Activated CD4-positive, alpha-beta T cell treated with anti-CD3 and anti-CD28 coated beads, Interleukin-2, amount 10 ng/mL, durations not matched to agents 7 days and 5 days (primary cell): Measurements from ENCODE around the gene HES6. TPM values are rescaled to one million over a fixed set of nuclear protein-coding genes. Genes with fewer than 3 reads are reported as not detected.

Source experiments
- CTCF ChIA-PET: fragments of 350-600 bp; sonication (Branson Sonifier 250); formaldehyde crosslinking; loops from one replicate; lab custom pipeline; 2021; ENCODE audit warnings: antibody characterized with exemption; lab: Charles Lee
- POLR2A ChIA-PET: fragments of 350-600 bp; sonication (Branson Sonifier 250); formaldehyde crosslinking; loops from one replicate; lab custom pipeline; 2021; ENCODE audit warnings: antibody characterized with exemption; lab: Charles Lee
- DNase-seq: peaks from one replicate; pipeline ENCODE4 v3.0.0-alpha.2; 2020
- H3K27ac Mint-ChIP-seq: one replicate; pipeline ENCODE4 v1.8.0; 2021; ENCODE audit warnings: mild to moderate bottlenecking, moderate library complexity, mixed read lengths
- H3K27me3 Mint-ChIP-seq: one replicate; pipeline ENCODE4 v1.8.0; 2021; ENCODE audit warnings: mixed read lengths
- H3K36me3 Mint-ChIP-seq: one replicate; pipeline ENCODE4 v1.8.0; 2021; ENCODE audit warnings: low read depth, mixed read lengths
- H3K4me1 Mint-ChIP-seq: one replicate; pipeline ENCODE4 v1.8.0; 2021; ENCODE audit warnings: mixed read lengths
- H3K4me3 Mint-ChIP-seq: one replicate; pipeline ENCODE4 v1.8.0; 2021; ENCODE audit warnings: mild to moderate bottlenecking, moderate library complexity, mixed read lengths
- H3K9me3 Mint-ChIP-seq: one replicate; pipeline ENCODE4 v1.8.0; 2021; ENCODE audit warnings: mixed read lengths
- total RNA-seq, 2 experiments: library from RNA; stranded (reverse); gene quantifications; one replicate each; pipeline ENCODE4 v1.2.3, GENCODE V29; 2021

HES6 gene
- total RNA-seq, 2 experiments from 2014 or later, result 1.8 to 3.2 TPM

DNA sequence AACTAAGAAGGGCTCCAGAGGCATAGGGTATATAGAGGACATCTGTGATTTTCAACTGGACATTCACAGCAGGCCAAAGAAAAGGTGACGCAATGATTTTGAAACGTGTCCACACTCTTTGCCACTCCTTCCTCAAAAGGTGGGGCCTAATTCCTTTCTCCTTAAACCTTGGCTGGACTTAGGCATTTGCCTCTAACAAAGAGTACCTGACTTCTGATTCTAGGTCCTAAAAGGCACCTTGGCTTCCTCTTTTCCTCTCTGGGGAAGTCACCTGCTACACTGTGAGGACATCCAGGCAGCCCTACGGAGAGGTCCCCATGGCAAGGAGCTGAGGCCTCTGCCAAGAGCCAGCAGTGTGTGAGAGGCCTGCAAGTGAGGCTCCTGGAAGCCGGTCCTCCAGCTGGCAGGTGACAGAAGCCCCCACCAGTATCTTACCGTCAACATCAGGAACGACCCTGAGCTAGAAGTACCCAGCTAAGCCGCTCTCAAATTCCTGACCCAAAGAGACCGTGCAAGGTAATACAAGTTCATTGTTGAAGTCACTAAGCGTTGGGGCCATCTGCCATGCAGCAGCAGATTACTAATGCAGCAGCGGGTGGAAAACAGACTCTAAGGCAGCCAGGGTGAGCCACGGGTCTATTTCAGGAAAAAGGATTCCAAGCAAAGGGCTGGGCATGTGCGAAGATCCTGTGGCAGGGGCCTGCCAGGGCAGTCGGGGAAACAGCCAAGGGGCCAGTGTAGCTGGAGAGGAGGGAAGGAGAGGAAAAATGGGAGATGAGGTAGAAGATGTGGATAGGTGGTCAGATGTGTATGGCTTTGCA lies 7.4 kb upstream of the HES6 start:
- no peak for DNase-seq
- Mint-ChIP-seq H3K4me1 (no peaks in the 10 kb centered on the region), H3K4me3 (no peak overlapping the region), H3K27me3 (no peaks in the 10 kb centered on the region), H3K9me3 (no peaks in the 10 kb centered on the region), H3K27ac (no peak overlapping the region), H3K36me3 (peaks cover 9% of the 10 kb centered on the region)
- ChIA-PET POLR2A (no interaction called here), CTCF (interaction anchor here (1.1 to 1.4 kb wide), 3 partner anchors 8 to 32 kb away, joined by 3 to 4 read pairs (median 3); no protein-coding TSS in a partner anchor)

DNA sequence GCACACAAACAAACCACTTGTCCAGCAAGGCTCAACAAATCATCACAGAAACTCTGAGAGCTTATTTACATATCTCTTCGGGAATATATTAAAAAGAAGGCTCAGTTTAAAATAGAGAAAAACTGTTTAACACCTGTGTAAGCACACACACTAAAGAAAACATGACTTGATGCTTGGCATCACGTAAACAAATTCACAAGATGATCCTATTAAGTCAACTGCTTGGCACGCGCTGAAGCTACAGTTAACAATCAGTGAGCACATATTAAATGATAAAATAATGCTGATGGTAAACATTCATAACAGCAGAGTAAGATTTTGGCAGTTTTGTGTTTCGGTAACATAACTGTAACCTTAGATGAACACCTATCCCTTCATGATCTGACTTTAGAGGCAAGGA lies 4.3 kb upstream of the HES6 start:
- no peak for DNase-seq
- POLR2A ChIA-PET, result no interaction called here
- Mint-ChIP-seq H3K9me3 (no peaks in the 10 kb centered on the region), H3K27me3 (peaks cover 12% of the 10 kb centered on the region), H3K4me1 (peaks cover 6% of the 10 kb centered on the region), H3K27ac (no peak overlapping the region), H3K4me3 (no peak overlapping the region), H3K36me3 (peaks cover 7% of the 10 kb centered on the region)
- CTCF ChIA-PET, result no interaction called here

DNA sequence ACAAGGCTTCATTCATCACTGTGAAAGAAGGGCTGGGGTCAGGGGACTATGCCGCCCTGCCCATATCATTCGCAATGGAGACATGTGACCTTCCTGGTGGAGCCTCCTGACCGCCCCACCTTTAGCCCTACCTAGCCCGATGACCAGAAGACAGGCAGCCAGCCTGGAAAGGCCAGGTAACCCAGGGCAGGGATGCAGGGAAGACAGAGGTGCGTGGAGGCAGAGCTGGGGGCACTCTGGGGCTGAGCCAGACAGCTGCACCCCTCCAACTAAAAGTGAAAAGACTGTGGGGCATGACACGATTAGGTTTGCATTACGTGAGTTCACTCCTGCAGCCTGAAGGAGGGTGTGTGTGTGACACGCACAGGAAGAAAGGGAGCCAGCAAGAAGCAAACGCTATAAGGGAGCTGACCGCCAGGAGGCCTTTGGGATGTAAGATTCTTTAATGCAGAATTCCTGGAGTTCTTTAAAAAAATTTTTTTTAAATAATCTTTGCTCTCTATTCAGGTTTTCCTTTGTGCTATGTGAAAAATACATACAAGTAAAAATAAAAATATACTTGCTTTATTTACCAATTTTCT lies 3.7 kb upstream of the HES6 start:
- Mint-ChIP-seq H3K36me3 (peaks cover 7% of the 10 kb centered on the region), H3K4me3 (no peak overlapping the region), H3K27ac (no peak overlapping the region), H3K4me1 (peaks cover 6% of the 10 kb centered on the region), H3K9me3 (no peaks in the 10 kb centered on the region), H3K27me3 (peaks cover 12% of the 10 kb centered on the region)
- DNase-seq, result no peak
- CTCF ChIA-PET, result no interaction called here
- POLR2A ChIA-PET, result no interaction called here

DNA sequence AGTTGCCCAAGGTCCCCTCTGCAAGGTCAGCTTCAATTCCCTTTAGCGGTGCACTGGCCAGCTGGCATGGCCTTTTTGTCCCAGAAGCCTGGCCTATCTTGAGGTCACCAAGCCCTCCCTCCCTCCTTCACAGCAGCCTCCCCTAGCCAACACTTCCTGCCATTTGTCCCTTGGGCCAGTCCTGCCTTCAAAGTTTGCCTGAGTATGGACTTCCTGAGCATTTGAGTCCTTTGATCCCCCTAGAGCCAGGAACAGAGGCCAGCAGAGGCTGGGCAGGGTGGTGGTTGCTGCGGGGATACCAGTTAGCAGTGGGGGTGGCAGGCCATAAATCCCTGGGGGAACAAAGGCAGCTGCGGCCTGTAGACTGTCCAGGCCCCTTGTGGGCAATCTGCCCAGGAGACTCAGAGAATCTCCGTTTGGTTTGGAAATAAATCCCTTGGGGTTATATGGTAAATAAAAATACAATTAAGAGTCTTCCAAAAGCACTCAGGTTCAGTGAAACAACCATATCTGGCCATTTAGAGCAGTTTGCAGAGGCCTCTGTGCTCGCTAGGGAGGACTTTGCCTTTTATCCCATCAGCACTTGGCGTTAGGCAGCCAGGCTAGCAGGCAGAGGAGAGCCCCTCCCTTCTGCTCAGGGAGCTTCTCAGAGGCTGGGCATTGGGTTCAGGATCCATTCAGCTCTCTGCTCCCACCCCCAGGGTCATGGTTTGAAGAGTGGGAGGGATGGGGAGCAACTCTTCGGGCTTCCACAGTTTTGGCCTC lies 3.1 kb upstream of the HES6 start:
- ChIA-PET POLR2A (no interaction called here), CTCF (no interaction called here)
- Mint-ChIP-seq H3K27me3 (peaks cover 18% of the 10 kb centered on the region), H3K4me3 (no peak overlapping the region), H3K27ac (no peak overlapping the region), H3K9me3 (no peaks in the 10 kb centered on the region), H3K4me1 (peaks cover 6% of the 10 kb centered on the region), H3K36me3 (peaks cover 7% of the 10 kb centered on the region)
- DNase-seq, result no peak

DNA sequence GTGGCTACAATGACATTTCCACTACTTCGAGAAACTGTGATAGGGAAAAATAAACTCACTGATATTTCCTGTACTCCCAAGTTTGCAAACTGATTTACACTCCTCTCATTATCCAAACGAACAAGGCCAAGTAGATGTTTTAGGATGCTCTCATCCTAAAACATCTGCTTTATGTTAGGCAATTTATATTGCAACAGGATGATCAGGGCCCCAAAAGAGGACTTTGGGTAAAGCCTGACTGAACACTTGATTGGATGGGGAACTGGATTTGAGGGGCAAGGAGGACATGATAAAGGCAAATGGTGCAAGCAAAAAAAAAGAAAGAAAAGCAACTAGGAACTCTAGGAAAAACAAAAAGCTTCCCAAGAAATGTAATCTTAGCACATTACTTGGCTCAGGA lies 2.1 kb upstream of the HES6 start:
- Mint-ChIP-seq H3K27ac (no peak overlapping the region), H3K36me3 (peaks cover 7% of the 10 kb centered on the region), H3K4me3 (no peak overlapping the region), H3K4me1 (peaks cover 6% of the 10 kb centered on the region), H3K9me3 (no peaks in the 10 kb centered on the region), H3K27me3 (peaks cover 24% of the 10 kb centered on the region)
- ChIA-PET POLR2A (no interaction called here), CTCF (no interaction called here)
- DNase-seq, result no peak

DNA sequence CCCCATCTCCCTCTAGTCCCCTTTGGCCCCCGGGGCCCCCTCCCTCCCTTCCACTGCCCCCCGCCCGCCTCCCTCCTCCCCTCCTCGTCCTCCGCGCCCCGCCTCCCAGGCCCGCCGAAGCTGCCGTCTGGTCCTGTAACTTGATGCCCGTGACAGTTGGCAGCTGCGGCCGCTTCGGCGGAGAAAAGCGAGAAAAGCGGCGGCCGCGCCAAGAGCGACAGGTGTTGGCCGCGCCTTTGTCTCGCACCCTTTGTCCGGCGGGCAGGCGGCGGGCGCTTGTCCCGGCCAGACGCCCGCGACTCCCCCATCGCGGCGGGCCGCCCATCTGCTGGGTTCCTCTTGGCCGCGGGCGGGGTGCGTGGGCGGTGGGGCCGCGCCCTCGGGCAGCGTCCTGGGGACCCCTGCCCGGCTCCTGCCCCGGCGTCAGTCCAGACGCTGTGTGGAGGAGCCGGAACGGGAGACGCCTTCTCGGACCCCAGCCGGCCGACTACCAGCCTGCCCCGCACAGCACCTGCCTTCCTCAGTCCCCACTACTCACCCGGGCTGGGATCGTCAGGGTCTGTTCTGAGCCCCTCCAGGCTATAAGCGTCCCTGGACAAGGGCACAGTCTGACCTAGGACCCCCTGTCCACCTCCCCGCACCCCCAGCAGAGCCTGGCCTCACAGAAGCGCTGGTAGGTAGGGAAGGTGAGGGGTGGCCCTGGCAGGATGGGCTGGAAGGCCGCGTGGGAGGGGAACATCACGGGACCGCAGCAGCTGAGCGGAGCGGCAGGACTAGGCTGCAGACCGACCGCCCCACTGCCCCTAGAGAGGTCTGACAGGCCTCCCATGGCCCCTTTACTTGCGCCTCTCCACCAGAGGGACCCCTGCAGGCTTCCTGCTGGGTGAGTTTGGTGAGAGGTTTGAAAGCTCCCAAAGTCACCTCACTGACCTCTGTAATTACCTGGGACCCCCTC lies 1.2 kb upstream of the HES6 start:
- no peak overlapping the region for H3K4me3 Mint-ChIP-seq
- H3K9me3 Mint-ChIP-seq, result no peaks in the 10 kb centered on the region
- ChIA-PET POLR2A (no interaction called here), CTCF (no interaction called here)
- peaks cover 6% of the 10 kb centered on the region for H3K4me1 Mint-ChIP-seq
- peaks cover 30% of the 10 kb centered on the region for H3K27me3 Mint-ChIP-seq
- no peak for DNase-seq
- no peak overlapping the region for H3K27ac Mint-ChIP-seq
- H3K36me3 Mint-ChIP-seq, result peaks cover 7% of the 10 kb centered on the region

DNA sequence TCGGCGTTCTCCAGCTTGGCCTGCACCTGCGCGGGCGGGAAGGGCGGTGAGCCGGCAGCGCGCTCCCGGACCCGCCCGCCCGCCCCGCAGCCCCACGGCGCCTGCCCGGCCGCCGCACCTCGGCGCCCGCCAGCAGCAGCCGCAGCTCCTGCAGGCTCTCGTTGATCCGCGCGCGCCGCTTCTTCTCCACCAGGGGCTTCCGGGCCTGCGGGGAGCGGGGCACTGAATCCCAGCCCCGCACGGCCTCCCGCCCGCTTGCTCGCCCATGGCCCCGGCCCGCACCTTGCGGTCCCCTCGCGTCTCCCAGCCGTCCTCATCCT lies 335 bp downstream of the HES6 start:
- H3K9me3 Mint-ChIP-seq, result no peaks in the 10 kb centered on the region
- CTCF ChIA-PET, result interaction anchor here (0.6 kb wide), 1 partner anchor 464 kb away, joined by 3 read pairs; no protein-coding TSS in a partner anchor
- peaks cover 40% of the 10 kb centered on the region for H3K27me3 Mint-ChIP-seq
- peaks cover 2% of the 10 kb centered on the region for H3K36me3 Mint-ChIP-seq
- peaks cover 7% of the 10 kb centered on the region for H3K4me1 Mint-ChIP-seq
- H3K4me3 Mint-ChIP-seq, result peak overlapping the region; percentile 35
- POLR2A ChIA-PET, result no interaction called here
- no peak overlapping the region for H3K27ac Mint-ChIP-seq
- DNase-seq, result peak; percentile 33

DNA sequence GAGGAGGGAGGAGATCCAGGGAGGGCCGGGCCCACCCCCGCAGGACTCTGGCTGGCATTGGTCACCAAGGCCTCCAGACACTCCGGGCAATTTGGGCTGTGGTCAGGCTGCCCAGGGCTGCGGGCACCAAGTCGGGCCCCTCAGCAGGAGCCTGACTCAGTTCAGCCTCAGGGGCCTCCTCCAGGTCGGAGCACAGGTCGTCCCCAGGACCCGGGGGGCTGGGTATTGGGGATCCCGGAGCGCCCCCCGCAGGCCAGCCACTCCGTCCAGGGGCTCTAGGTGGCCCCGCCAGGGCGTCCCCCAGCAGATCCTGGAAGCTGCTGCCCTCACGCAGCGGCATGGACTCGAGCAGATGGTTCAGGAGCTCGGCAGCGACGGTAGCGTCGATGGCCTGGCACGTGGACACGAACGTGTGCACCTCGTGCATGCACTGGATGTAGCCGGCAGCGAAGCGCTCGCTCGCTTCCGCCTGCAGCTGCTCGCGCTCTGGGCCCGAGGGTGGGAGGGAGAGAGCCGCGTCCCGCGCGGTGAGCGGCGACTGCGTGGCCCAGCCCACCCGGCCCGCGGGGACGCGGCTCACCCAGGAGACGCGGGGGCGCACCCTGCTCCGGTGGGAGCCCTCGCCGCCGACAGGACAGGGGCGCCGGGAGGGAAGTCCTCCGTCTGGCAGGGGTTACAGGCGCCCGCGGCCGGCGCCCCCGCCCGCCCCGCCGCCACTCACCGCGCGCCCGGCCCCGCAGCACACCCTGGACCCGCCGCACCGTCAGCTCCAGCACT lies 884 bp downstream of the HES6 start:
- Mint-ChIP-seq H3K27ac (no peak overlapping the region), H3K4me3 (peak overlapping the region; percentile 41), H3K36me3 (peaks cover 2% of the 10 kb centered on the region), H3K4me1 (peaks cover 7% of the 10 kb centered on the region), H3K27me3 (peaks cover 41% of the 10 kb centered on the region), H3K9me3 (no peaks in the 10 kb centered on the region)
- POLR2A ChIA-PET, result no interaction called here
- peak; percentile 50 for DNase-seq
- CTCF ChIA-PET, result interaction anchor here (1.1 to 1.2 kb wide), 2 partner anchors 10 to 18 kb away, joined by 3 read pairs; no protein-coding TSS in a partner anchor

DNA sequence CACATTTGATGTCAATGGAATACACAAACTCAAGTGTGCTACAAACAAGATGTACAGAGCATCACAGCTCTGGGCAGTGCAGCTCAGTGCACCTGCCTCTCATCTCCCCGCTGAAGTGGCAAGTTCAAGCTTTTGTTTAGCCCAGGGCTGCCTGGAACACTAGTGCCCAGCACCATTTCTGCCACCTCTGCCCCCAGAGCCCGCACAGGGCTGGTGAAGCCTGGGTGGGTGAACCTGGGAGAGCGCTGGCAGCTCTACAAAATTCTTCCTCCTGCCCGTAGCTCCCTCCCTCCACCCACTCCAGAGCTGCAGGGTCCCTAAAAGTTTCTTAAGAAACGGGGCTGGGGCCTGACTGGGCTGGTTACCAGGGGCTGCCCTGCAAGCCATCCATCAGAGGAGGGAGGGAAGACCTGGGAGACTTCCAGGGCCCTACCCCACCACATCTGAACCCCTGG lies 1.5 kb downstream of the HES6 start:
- Mint-ChIP-seq H3K27me3 (peaks cover 47% of the 10 kb centered on the region), H3K36me3 (peaks cover 2% of the 10 kb centered on the region), H3K4me1 (peaks cover 7% of the 10 kb centered on the region), H3K9me3 (no peaks in the 10 kb centered on the region), H3K27ac (no peak overlapping the region), H3K4me3 (peak overlapping the region; percentile 15)
- ChIA-PET POLR2A (no interaction called here), CTCF (interaction anchor here (1.1 to 1.2 kb wide), 2 partner anchors 11 to 17 kb away, joined by 3 read pairs; no protein-coding TSS in a partner anchor)
- no peak for DNase-seq

DNA sequence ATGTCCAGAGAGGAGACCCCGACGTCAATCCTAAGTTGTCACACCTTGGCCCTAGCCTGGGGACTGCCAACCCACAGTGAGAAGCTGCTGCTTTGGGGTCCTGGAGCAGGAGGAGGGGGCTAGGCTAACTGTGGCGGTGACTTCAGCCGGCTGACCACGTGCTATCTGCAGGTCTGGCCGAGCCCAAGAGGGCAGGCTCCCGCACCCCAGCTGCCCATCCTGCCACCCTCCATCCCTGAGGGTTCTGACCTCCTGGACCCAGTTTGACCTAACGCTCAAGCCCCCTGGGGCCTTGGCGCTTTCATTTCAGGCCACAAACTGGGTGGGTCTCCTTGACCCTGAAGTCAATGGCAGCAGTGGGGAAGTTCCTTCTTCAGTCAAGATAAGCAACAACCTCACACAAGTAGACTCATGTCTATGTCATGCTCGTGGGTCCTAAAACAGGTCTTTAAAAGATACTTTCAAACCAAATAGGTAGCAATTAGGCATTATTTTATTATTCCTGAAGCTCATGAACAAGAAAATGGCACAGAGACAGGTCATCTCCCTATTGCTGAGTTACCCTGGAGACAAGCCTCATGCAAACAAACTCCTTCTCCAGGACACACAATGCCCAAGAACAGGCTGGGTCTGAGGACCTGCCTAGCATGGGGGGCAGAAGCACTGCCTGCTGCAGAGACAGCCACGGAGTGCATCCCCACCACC lies 2.3 kb downstream of the HES6 start:
- CTCF ChIA-PET, result interaction anchor here (1.2 kb wide), 1 partner anchor 12 kb away, joined by 3 read pairs; no protein-coding TSS in a partner anchor
- POLR2A ChIA-PET, result no interaction called here
- H3K27ac Mint-ChIP-seq, result no peak overlapping the region

DNA sequence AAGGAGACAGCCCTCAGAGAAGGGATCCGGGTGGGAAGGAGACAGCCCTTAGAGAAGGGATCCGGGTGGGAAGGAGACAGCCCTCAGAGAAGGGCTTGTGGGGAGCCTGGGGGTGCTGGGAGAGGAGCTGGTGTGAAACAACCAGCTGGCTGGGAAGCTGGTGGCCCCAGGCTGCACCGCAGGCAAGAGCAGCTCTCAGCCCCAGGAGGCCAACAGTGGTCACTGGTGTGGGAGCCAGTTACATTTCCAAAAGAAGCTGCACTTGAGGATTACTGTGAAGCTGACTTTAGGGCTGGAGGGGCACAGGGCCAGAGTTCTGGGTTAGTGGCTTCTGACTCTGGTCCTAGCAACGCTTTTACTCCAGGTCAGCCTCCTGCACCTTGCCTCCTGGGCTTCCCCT lies 3.3 kb downstream of the HES6 start:
- Mint-ChIP-seq H3K4me1 (peaks cover 9% of the 10 kb centered on the region), H3K27ac (no peak overlapping the region), H3K27me3 (peaks cover 53% of the 10 kb centered on the region), H3K4me3 (no peak overlapping the region), H3K36me3 (no peaks in the 10 kb centered on the region), H3K9me3 (peaks cover 7% of the 10 kb centered on the region)
- POLR2A ChIA-PET, result no interaction called here
- DNase-seq, result no peak
- CTCF ChIA-PET, result no interaction called here

More for the DNA sequence above, 2.3 kb downstream of the HES6 start:
- H3K9me3 Mint-ChIP-seq, result no peaks in the 10 kb centered on the region
- peaks cover 52% of the 10 kb centered on the region for H3K27me3 Mint-ChIP-seq
- DNase-seq, result no peak
- H3K36me3 Mint-ChIP-seq, result no peaks in the 10 kb centered on the region
- H3K4me1 Mint-ChIP-seq, result peaks cover 7% of the 10 kb centered on the region
- no peak overlapping the region for H3K4me3 Mint-ChIP-seq
